Measurements from ENCODE around the gene KHNYN. TPM values are rescaled to one million over a fixed set of nuclear protein-coding genes. Genes with fewer than 3 reads are reported as not detected.

KHNYN gene
- total RNA-seq, 2 donors from 2014 or later, result 61.7 to 65.3 TPM

DNA sequence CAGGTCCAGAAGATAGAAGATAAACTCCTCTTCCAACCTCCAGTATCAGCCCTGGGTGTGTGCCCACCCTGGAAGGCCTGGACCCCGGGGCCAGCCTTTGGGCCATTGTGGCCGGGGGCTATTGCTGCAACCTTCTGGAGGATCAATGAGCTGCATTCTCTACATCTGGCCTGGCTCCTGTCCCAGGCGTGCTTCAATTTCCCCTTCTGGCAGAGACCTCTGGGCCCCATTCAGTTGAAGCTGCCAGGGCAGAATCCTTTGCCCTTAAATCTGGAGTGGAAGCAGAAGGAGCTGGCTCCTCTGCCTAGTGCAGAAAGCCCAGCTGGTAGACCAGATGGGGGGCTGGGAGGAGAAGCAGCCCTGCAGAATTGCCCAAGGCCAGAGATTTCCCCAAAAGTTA is 21.0 kb upstream of the KHNYN start:
- H3K4me1 Mint-ChIP-seq (ENCODE audit: low read depth in 2 of 2), result no peaks in the 10 kb centered on the region
- H3K27me3 Mint-ChIP-seq, result peaks cover 15 to 19% of the 10 kb centered on the region in 2 donors
- no peak overlapping the region for H3K27ac Mint-ChIP-seq
- ATAC-seq (no peak), DNase-seq (ENCODE audit: low spot score) (no peak)
- H3K9me3 Mint-ChIP-seq, result no peaks in the 10 kb centered on the region
- no peak overlapping the region for H3K4me3 Mint-ChIP-seq
- no peaks in the 10 kb centered on the region for H3K36me3 Mint-ChIP-seq

DNA sequence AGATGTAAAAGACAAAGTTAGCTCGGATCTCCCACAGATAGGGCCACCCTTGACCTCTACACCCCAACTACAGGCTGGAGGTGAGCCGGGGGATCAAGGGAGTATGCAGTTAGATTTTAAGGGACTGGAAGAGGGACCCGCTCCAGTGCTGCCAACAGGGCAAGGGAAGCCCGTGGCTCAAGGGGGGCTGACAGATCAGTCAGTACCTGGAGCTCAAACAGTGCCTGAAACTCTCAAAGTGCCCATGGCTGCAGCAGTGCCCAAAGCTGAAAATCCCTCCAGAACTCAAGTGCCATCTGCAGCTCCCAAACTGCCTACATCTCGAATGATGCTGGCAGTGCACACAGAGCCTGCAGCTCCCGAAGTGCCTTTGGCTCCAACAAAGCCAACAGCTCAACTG is 20.6 kb upstream of the KHNYN start:
- peaks cover 11 to 15% of the 10 kb centered on the region in 2 donors for H3K27me3 Mint-ChIP-seq

DNA sequence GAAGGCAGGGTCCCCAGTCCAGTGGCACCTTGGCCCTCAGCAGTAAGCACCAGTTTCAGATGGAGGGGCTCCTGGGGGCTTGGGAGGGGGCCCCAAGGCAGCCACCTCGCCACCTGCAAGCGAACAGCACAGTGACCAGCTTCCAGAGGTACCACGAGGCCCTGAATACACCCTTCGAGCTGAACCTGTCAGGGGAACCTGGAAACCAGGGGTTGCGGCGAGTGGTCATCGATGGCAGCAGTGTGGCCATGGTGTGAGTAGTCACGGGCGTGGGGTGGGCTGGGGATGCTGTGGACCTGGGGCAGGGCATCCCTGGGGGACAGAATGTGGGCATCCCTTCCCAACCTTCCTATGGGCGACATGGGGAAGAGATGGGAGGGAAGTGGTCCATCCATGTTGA is 19.8 kb upstream of the KHNYN start:
- Mint-ChIP-seq H3K36me3 (no peaks in the 10 kb centered on the region), H3K27ac (no peak overlapping the region), H3K9me3 (no peaks in the 10 kb centered on the region), H3K4me1 (ENCODE audit: low read depth in 2 of 2) (no peaks in the 10 kb centered on the region), H3K27me3 (peaks cover 6 to 7% of the 10 kb centered on the region in 2 donors), H3K4me3 (no peak overlapping the region)
- DNase-seq (ENCODE audit: low spot score), result no peak
- ATAC-seq, result no peak

More for the DNA sequence above, 20.6 kb upstream of the KHNYN start:
- Mint-ChIP-seq H3K4me1 (ENCODE audit: low read depth in 2 of 2) (no peaks in the 10 kb centered on the region), H3K9me3 (no peaks in the 10 kb centered on the region), H3K27ac (no peak overlapping the region), H3K4me3 (no peak overlapping the region), H3K36me3 (no peaks in the 10 kb centered on the region)
- ATAC-seq (no peak), DNase-seq (ENCODE audit: low spot score) (no peak)

DNA sequence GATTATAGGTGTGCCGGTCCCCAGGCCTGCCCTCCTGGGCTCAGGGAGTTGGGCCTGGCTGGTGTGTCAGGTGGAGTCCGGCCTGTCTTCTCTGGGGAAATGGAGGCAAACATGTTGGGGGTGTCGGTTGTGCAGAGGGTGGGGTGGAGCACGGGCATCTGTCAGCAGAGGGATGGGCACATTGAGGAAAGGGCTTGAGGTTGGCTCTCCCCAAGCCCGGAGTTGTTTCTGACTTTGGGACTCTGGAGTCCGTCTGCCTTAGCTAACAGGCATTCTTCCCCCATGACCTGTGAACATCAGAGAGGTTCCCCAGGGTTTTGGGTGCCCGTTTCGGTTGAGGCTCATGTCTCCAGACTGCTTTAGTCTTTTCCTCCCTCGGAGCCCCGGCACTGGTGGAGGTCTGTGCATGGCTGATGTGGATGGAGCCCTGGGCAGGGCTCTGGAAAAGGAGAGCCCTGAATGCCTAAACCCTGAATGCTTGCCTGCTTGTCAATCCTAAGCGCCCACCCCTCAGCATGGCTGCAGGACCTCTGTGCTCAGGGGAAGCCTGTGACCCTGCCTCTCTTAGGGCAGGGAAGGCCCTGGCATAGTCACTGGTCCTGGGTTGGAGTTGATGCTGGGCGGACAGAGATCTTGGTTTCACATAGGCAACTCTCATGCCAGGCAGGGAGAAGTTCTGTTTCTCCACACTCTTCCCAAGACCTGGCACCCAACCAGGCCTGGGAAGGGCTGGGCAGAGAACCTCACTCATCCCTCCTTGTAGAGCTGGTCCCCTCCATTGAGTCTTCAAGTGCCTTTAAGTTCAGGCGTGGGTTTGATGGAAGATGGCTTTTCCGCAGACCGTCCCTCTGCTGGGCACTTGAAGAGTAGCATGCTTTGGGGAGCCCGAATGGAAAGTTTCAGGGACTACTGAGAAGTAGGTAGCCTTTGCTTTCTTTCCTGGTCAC is 18.0 kb upstream of the KHNYN start:
- ATAC-seq, result no peak
- peaks cover 0 to 5% of the 10 kb centered on the region in 2 donors for H3K27me3 Mint-ChIP-seq
- H3K27ac Mint-ChIP-seq, result no peak overlapping the region
- no peak overlapping the region for H3K4me3 Mint-ChIP-seq
- no peaks in the 10 kb centered on the region for H3K36me3 Mint-ChIP-seq
- no peaks in the 10 kb centered on the region for H3K4me1 Mint-ChIP-seq (ENCODE audit: low read depth in 2 of 2)
- no peaks in the 10 kb centered on the region for H3K9me3 Mint-ChIP-seq
- DNase-seq (ENCODE audit: low spot score), result no peak

DNA sequence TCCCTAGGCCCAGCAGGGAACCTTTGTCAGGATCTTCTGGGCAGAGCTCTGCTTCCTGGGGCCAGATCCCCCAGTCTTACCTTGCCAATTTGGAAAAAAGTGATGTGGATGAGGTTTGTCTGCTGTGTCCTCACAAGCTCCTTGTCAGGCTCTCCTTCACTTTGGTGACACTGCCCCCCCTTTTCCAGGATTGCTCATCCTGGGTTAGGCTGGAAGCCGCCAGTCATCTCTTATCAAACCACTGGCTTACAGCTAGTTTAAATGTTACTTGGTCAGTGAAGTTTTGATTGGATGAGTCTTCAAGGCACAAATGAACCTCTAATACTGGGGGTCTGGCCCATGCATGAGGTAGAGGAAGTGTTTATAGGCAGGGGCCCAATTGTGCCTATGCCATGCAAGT is 15.7 kb upstream of the KHNYN start:
- ATAC-seq, result no peak
- H3K36me3 Mint-ChIP-seq, result no peaks in the 10 kb centered on the region
- no peak for DNase-seq (ENCODE audit: low spot score)
- no peaks in the 10 kb centered on the region for H3K9me3 Mint-ChIP-seq
- H3K4me3 Mint-ChIP-seq, result no peak overlapping the region
- no peaks in the 10 kb centered on the region for H3K4me1 Mint-ChIP-seq (ENCODE audit: low read depth in 2 of 2)
- peaks cover 0 to 7% of the 10 kb centered on the region in 2 donors for H3K27me3 Mint-ChIP-seq
- no peak overlapping the region for H3K27ac Mint-ChIP-seq

DNA sequence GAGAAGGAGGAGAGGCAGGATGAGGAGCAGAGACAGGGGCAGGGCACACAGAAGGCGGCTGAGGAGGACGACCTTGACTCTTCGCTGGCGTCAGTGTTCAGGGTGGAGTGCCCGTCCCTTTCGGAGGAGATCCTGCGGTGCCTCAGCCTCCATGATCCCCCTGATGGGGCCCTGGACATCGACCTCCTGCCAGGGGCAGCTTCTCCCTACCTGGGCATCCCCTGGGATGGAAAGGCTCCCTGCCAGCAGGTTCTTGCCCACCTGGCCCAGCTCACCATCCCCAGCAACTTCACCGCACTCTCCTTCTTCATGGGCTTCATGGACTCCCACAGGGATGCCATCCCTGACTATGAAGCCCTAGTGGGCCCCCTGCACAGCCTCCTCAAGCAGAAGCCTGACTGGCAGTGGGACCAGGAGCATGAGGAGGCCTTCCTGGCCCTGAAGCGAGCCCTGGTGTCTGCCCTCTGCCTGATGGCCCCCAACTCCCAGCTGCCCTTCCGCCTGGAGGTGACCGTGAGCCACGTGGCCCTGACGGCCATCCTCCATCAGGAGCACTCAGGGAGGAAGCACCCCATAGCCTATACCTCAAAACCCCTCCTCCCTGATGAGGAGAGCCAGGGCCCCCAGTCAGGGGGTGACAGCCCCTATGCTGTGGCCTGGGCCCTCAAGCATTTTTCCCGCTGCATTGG is 14.9 kb upstream of the KHNYN start:
- no peak overlapping the region for H3K27ac Mint-ChIP-seq
- H3K4me3 Mint-ChIP-seq, result no peak overlapping the region
- H3K36me3 Mint-ChIP-seq, result no peaks in the 10 kb centered on the region
- peaks cover 0 to 12% of the 10 kb centered on the region in 2 donors for H3K27me3 Mint-ChIP-seq
- H3K4me1 Mint-ChIP-seq (ENCODE audit: low read depth in 2 of 2), result no peaks in the 10 kb centered on the region
- H3K9me3 Mint-ChIP-seq, result no peaks in the 10 kb centered on the region
- DNase-seq (ENCODE audit: low spot score) (no peak), ATAC-seq (no peak)

DNA sequence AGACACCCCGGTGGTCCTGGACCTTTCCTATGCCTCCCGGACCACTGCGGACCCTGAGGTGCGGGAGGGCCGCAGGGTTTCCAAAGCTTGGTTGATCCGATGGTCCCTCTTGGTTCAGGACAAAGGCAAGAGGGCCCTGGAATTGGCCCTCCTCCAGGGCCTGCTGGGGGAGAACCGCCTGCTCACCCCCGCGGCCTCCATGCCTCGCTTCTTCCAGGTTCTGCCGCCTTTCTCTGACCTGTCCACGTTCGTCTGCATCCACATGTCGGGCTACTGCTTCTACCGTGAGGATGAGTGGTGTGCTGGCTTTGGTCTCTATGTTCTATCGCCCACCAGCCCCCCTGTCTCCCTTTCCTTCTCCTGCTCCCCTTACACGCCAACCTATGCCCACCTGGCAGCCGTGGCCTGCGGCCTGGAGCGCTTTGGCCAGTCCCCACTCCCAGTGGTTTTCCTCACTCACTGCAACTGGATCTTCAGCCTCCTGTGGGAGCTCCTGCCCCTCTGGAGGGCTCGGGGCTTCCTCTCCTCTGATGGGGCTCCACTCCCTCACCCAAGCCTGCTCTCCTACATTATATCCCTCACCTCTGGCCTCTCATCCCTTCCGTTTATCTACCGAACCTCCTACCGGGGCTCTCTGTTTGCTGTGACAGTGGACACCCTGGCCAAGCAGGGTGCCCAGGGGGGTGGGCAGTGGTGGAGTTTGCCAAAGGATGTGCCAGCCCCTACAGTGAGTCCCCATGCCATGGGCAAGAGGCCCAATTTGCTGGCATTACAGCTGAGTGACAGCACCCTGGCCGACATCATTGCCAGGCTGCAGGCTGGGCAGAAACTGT is 14.1 kb upstream of the KHNYN start:
- ATAC-seq (no peak), DNase-seq (ENCODE audit: low spot score) (no peak)
- Mint-ChIP-seq H3K9me3 (no peaks in the 10 kb centered on the region), H3K27ac (no peak overlapping the region), H3K4me3 (no peak overlapping the region), H3K27me3 (peaks cover 0 to 12% of the 10 kb centered on the region in 2 donors), H3K36me3 (no peaks in the 10 kb centered on the region), H3K4me1 (ENCODE audit: low read depth in 2 of 2) (no peaks in the 10 kb centered on the region)

DNA sequence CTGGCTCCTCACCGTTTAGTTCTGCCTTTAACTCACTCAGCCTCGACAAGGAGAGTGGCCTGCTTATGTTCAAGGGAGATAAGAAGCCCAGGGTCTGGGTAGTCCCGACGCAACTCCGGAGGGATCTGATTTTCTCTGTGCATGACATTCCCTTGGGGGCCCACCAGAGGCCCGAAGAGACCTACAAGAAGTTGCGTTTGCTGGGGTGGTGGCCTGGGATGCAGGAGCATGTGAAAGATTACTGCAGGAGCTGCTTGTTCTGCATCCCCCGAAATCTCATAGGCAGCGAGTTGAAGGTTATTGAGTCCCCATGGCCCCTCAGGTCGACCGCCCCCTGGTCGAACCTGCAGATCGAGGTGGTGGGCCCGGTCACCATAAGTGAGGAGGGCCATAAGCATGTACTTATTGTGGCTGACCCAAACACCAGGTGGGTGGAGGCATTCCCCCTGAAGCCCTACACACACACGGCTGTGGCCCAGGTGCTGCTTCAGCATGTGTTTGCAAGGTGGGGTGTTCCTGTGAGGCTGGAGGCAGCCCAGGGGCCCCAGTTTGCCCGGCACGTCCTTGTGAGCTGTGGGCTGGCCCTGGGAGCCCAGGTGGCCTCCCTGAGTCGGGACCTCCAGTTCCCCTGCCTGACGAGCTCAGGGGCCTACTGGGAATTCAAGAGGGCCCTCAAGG is 13.4 kb upstream of the KHNYN start:
- ATAC-seq (no peak), DNase-seq (ENCODE audit: low spot score) (no peak)
- H3K27ac Mint-ChIP-seq, result no peak overlapping the region
- H3K9me3 Mint-ChIP-seq, result no peaks in the 10 kb centered on the region
- peaks cover 0 to 12% of the 10 kb centered on the region in 2 donors for H3K27me3 Mint-ChIP-seq
- no peaks in the 10 kb centered on the region for H3K36me3 Mint-ChIP-seq
- no peaks in the 10 kb centered on the region for H3K4me1 Mint-ChIP-seq (ENCODE audit: low read depth in 2 of 2)
- no peak overlapping the region for H3K4me3 Mint-ChIP-seq

DNA sequence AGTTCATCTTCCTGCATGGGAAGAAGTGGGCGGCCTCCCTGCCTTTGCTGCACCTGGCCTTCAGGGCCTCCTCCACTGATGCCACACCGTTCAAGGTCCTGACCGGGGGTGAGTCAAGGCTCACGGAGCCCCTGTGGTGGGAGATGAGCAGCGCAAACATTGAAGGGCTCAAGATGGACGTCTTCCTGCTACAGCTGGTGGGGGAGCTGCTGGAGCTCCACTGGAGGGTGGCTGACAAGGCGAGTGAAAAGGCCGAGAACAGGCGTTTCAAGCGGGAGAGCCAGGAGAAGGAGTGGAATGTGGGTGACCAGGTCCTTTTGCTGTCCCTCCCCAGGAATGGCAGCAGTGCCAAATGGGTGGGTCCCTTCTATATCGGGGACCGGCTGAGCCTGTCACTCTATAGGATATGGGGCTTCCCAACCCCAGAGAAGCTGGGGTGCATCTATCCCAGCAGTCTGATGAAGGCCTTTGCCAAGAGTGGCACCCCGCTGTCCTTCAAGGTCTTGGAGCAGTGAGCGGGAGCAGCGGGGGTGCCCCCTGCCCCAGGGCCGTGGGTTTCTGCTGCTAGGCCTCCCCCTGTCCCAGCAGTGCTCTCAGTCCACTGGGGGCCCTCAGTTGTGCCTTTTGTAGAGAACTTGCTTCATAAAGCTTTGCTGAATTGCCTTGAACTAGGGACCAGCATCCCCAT is 12.7 kb upstream of the KHNYN start:
- ATAC-seq, result no peak
- no peaks in the 10 kb centered on the region for H3K36me3 Mint-ChIP-seq
- peak; percentile 51 for DNase-seq (ENCODE audit: low spot score)
- no peak overlapping the region for H3K27ac Mint-ChIP-seq
- no peaks in the 10 kb centered on the region for H3K9me3 Mint-ChIP-seq
- peaks cover 0 to 12% of the 10 kb centered on the region in 2 donors for H3K27me3 Mint-ChIP-seq
- no peak overlapping the region for H3K4me3 Mint-ChIP-seq
- H3K4me1 Mint-ChIP-seq (ENCODE audit: low read depth in 2 of 2), result no peaks in the 10 kb centered on the region

DNA sequence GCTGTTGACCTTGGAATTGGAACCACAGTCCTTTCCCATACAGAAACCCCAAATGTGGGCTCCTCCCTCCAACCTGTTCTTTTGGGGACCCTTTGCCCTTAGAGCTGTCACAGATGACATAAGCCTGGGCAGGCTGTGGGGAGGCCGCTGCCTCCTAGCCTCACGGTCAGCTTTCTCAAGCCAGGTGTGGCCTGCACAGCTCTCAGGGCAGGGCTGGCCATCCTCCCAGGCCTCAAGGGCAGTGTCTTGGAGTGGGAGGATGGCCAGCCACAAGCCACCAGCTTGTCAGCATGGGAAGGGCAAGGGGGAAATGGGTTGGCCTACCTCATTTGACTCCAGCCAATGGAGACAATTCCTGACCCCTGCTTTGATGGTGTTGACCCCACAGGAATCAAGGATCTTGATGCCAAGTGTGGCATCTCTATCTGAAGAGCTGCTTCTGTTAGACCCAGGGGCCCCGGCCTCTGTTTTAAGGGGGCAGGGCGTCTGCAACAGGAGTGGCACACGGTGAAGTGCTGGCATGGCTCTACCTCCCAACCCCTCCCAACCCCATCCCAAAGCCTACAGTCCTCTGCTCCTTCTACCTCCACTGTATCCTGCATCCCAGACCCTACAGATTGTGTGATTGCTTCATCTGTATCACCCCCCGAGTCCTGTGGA is 11.8 kb upstream of the KHNYN start:
- H3K27me3 Mint-ChIP-seq, result peaks cover 0 to 12% of the 10 kb centered on the region in 2 donors
- peak; percentile 10 for DNase-seq (ENCODE audit: low spot score)
- H3K9me3 Mint-ChIP-seq, result no peaks in the 10 kb centered on the region
- H3K36me3 Mint-ChIP-seq, result no peaks in the 10 kb centered on the region
- ATAC-seq, result no peak
- no peaks in the 10 kb centered on the region for H3K4me1 Mint-ChIP-seq (ENCODE audit: low read depth in 2 of 2)
- no peak overlapping the region for H3K27ac Mint-ChIP-seq
- no peak overlapping the region for H3K4me3 Mint-ChIP-seq

DNA sequence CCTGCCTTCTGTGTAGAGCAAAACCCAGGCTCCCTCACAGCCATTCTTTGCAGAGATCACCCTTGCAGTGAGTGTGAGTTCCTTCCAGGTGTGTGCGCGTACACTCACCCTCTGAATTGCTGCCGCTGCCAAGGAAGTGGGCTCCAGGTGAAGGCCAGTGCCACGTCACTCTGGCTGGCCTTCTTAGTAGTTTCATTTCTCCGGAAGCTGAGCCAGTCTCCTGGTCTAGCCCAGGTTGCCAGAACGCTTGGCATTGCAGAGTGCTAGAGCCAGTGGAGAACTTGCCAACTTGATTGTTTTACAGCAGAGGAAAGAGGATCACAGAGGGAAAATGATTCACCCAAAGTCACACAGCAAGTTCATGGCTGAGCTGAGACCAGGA is 11.3 kb upstream of the KHNYN start:
- no peaks in the 10 kb centered on the region for H3K36me3 Mint-ChIP-seq
- peaks cover 0 to 12% of the 10 kb centered on the region in 2 donors for H3K27me3 Mint-ChIP-seq
- no peak overlapping the region for H3K4me3 Mint-ChIP-seq
- no peak for ATAC-seq
- no peaks in the 10 kb centered on the region for H3K4me1 Mint-ChIP-seq (ENCODE audit: low read depth in 2 of 2)
- H3K9me3 Mint-ChIP-seq, result no peaks in the 10 kb centered on the region
- DNase-seq (ENCODE audit: low spot score), result peak; percentile 56
- no peak overlapping the region for H3K27ac Mint-ChIP-seq

DNA sequence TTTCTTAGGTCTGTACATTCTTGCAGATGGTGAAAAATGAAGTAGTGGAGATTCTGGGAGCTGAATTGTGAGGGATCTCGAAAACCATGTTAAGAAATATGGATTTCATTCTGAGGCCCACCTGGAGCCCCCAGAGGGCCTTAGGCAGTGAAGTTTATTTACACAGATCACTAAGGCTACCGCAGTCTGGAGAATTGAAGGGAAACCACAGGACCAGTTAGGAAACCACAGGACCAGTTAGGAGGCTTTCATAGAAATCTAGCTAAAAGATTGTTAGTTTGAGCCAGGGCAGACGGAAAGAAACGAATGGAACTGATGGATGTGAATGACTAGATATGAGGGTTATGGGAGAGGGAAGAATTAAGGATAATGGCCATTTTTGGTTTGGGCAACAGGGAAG is 7.5 kb upstream of the KHNYN start:
- H3K9me3 Mint-ChIP-seq, result no peaks in the 10 kb centered on the region
- DNase-seq (ENCODE audit: low spot score) (no peak), ATAC-seq (peak in 1 of 2 donors; percentile 38)
- H3K27ac Mint-ChIP-seq, result no peak overlapping the region
- H3K27me3 Mint-ChIP-seq, result peaks cover 0 to 7% of the 10 kb centered on the region in 2 donors
- H3K4me1 Mint-ChIP-seq (ENCODE audit: low read depth in 2 of 2), result peaks cover 7 to 11% of the 10 kb centered on the region in 2 donors
- H3K36me3 Mint-ChIP-seq, result no peaks in the 10 kb centered on the region
- no peak overlapping the region for H3K4me3 Mint-ChIP-seq
